ENCODE results near the gene RAC2. TPM values are rescaled to one million over a fixed set of nuclear protein-coding genes. Genes with fewer than 3 reads are reported as not detected.

Gene RAC2
- total RNA-seq, 4 donors from 2014 or later = 7.8 to 49.8 (median 14.5) TPM

DNA sequence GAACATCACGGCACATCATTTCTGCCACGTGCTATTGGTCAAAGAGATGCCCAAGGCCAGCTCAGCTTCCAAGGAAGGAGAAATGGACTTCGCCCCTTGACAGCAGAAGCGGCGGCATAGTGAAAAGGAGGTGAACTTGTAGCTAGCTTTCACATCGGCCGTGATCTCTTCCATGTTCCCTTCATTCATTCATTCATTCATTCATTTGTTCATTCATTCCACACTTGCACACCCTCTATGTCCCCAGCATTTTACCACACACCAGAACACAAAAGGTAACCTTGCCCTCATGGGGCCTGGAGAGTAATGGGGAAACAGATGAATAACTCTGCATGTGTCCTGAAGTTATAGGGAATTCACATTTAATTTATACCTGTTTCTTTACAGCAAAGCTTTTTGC is 37.1 kb upstream of the RAC2 start:
- no peak for TF ChIP-seq CTCF (IDR thresholded peaks at IDR 0.05; ENCODE audit: low read depth)

GRCh38 chr22:37280718-37281117 is 36.6 kb upstream of the RAC2 start:
- no peak for TF ChIP-seq CTCF (IDR thresholded peaks at IDR 0.05; ENCODE audit: low read depth)

GRCh38 chr22:37279331-37280181 is 35.5 kb upstream of the RAC2 start:
- TF ChIP-seq CTCF (IDR thresholded peaks at IDR 0.05; ENCODE audit: low read depth) = no peak

- TF ChIP-seq CTCF (IDR thresholded peaks at IDR 0.05; ENCODE audit: low read depth) = no peak
These were observed 34.2 kb upstream of the RAC2 start for GRCh38 chr22:37278261-37278660.

- no peak for TF ChIP-seq CTCF (IDR thresholded peaks at IDR 0.05; ENCODE audit: low read depth)
These were observed 33.3 kb upstream of the RAC2 start for GRCh38 chr22:37277384-37277783.

DNA sequence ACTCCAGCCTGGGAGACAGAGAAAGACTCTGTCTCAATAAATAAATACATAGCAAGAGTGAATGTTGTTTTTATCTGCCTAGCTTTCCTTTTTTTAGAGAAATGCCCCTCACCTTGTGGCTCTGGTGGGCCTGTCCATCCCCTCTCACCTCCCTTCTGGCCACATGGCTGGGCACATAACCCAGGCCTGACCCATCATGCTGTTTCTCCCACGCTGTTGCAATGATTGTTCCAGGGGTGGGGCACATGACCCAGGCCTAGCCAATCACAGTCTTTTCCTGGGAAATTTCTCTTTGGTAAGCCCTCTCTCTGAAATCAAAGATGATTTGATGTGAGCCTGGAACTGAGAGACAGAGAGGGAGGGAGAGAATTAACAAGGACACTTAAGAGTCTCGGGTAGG is 32.7 kb upstream of the RAC2 start:
- no peak for TF ChIP-seq CTCF (IDR thresholded peaks at IDR 0.05; ENCODE audit: low read depth)

DNA sequence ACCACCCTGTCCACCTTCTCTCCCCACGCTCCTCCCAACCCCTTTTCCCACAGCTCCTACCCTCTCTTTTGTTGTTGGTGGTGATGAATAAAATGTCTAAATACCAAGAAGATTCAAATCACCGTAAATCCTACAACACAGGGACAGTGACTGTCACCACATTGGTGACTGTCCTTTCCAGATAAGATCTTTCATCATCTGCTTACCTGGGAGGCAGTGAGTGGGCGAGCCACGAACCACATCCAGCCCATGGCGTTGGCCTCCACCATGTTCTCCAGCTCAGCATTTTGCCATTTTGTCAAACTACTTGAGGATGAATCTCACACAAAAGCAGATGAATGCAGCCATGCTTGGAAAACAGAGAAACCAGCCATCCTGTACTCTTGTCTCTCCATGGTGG is 31.6 kb upstream of the RAC2 start:
- no peak for TF ChIP-seq CTCF (IDR thresholded peaks at IDR 0.05; ENCODE audit: low read depth)
